GM23338 (cell line): ENCODE results near the gene ASGR1. TPM values are rescaled to one million over a fixed set of nuclear protein-coding genes. Genes with fewer than 3 reads are reported as not detected.
A peak's percentile ranks its signal among the peaks of the same experiment; 100 is the strongest.

ENCODE experiments used
- ATAC-seq: fragments of 200-7000 bp; cut with Tn5 transposase; 3 replicates; pipeline ENCODE4 v1.9.1; 2020
- DNase-seq: peaks from one replicate; pipeline ENCODE4 v3.0.0-alpha.2; 2015; ENCODE audit warnings: low spot score
- H2AFZ ChIP-seq: fragments of 200-600 bp; sonication (generic); 2 replicates; pipeline ENCODE4 v1.8.0; 2016; ENCODE audit warnings: antibody characterized with exemption, mild to moderate bottlenecking, moderate library complexity
- H3F3A ChIP-seq: fragments of 200-600 bp; sonication (generic); replicated peaks from 2 replicates; pipeline ENCODE4 v1.8.0; 2017; ENCODE audit warnings: antibody characterized with exemption, mixed run types, low read depth
- H3K27ac ChIP-seq: fragments of 200-600 bp; sonication (generic); 2 replicates; pipeline ENCODE4 v1.6.1; 2016; ENCODE audit warnings: low read depth
- H3K27me3 ChIP-seq: fragments of 200-600 bp; sonication (generic); 2 replicates; pipeline ENCODE4 v1.8.0; 2016; ENCODE audit warnings: mild to moderate bottlenecking, mixed run types, moderate library complexity; ENCODE audit not compliant: insufficient read depth
- H3K36me3 ChIP-seq: fragments of 200-600 bp; sonication (generic); 2 replicates; pipeline ENCODE4 v1.8.0; 2016; ENCODE audit warnings: mild to moderate bottlenecking; ENCODE audit not compliant: insufficient read depth
- H3K4me1 ChIP-seq: fragments of 200-600 bp; sonication (generic); 2 replicates; pipeline ENCODE4 v1.8.0; 2016; ENCODE audit warnings: mild to moderate bottlenecking, moderate library complexity; ENCODE audit not compliant: insufficient read depth
- H3K4me2 ChIP-seq: fragments of 200-600 bp; sonication (generic); 2 replicates; pipeline ENCODE4 v1.7.1; 2017; ENCODE audit warnings: mixed run types
- H3K4me3 ChIP-seq: fragments of 200-600 bp; sonication (generic); 2 replicates; pipeline ENCODE4 v1.6.1; 2016; ENCODE audit warnings: mixed run types
- H3K79me2 ChIP-seq: fragments of 200-600 bp; sonication (generic); replicated peaks from 2 replicates; pipeline ENCODE4 v1.8.0; 2017; ENCODE audit warnings: mild to moderate bottlenecking; ENCODE audit not compliant: insufficient read depth
- H3K9me2 ChIP-seq: fragments of 200-600 bp; sonication (generic); 2 replicates; pipeline ENCODE4 v1.8.0; 2017; ENCODE audit not compliant: insufficient read depth
- H4K20me1 ChIP-seq: fragments of 200-600 bp; sonication (generic); replicated peaks from 2 replicates; pipeline ENCODE4 v1.8.0; 2017; ENCODE audit warnings: mild to moderate bottlenecking; ENCODE audit not compliant: insufficient read depth
- H3K27ac Mint-ChIP-seq: 2 replicates; pipeline ENCODE4 v1.8.0; 2020; ENCODE audit warnings: inconsistent platforms, mild to moderate bottlenecking, moderate library complexity, mixed read lengths
- H3K27me3 Mint-ChIP-seq: 3 replicates; pipeline ENCODE4 v1.8.0; 2022; ENCODE audit warnings: low read depth, mild to moderate bottlenecking, moderate library complexity, mixed read lengths, inconsistent platforms; ENCODE audit not compliant: insufficient read depth, poor library complexity
- H3K36me3 Mint-ChIP-seq: 3 replicates; pipeline ENCODE4 v1.8.0; 2021; ENCODE audit warnings: low read depth, mild to moderate bottlenecking, inconsistent platforms, moderate library complexity, mixed read lengths
- H3K4me1 Mint-ChIP-seq: 3 replicates; pipeline ENCODE4 v1.8.0; 2020; ENCODE audit warnings: mild to moderate bottlenecking, inconsistent platforms, mixed read lengths
- H3K4me3 Mint-ChIP-seq: 3 replicates; pipeline ENCODE4 v1.8.0; 2021; ENCODE audit warnings: moderate library complexity, mild to moderate bottlenecking, inconsistent platforms, mixed read lengths
- H3K9me3 Mint-ChIP-seq: 3 replicates; pipeline ENCODE4 v1.8.0; 2020; ENCODE audit warnings: moderate library complexity, mild to moderate bottlenecking, inconsistent platforms, mixed read lengths
- CREB1 ChIP-seq: fragments of 250-450 bp; sonication (Bioruptor Pico); IDR thresholded peaks from 2 replicates; pipeline ENCODE4 v1.5.0; 2020; ENCODE audit warnings: low read depth, mild to moderate bottlenecking, moderate library complexity
- CTCF ChIP-seq, 2 experiments: fragments of 200-600 bp in 1 of 2; sonication (generic) in 1 of 2; conservative IDR thresholded peaks; 2 replicates each; pipeline versions ENCODE4 v1.5.1 to v1.6.1; 2016 to 2017; ENCODE audit warnings: antibody characterized with exemption in 2 of 2, low read depth in 2 of 2, mild to moderate bottlenecking in 2 of 2, moderate library complexity in 1 of 2
- ETS1 ChIP-seq: IDR thresholded peaks from 2 replicates; pipeline ENCODE4 v1.6.1; 2016; ENCODE audit warnings: antibody characterized with exemption
- EZH2 ChIP-seq: fragments of 200-600 bp; sonication (generic); IDR thresholded peaks from one replicate; pipeline ENCODE4 v1.8.0; 2017; ENCODE audit warnings: antibody characterized with exemption, mild to moderate bottlenecking, low read depth; ENCODE audit not compliant: unreplicated experiment
- EZH2phosphoT487 ChIP-seq: fragments of 200-600 bp; sonication (generic); IDR thresholded peaks from one replicate; pipeline ENCODE4 v1.8.1; 2018; ENCODE audit warnings: antibody characterized with exemption; ENCODE audit not compliant: unreplicated experiment
- JUNB ChIP-seq: IDR thresholded peaks from one replicate; pipeline ENCODE4 v1.6.1; 2016; ENCODE audit warnings: antibody characterized with exemption; ENCODE audit not compliant: unreplicated experiment
- NANOG ChIP-seq: IDR thresholded peaks from 2 replicates; pipeline ENCODE4 v1.6.1; 2016; ENCODE audit warnings: antibody characterized with exemption, borderline replicate concordance
- POLR2AphosphoS5 ChIP-seq: IDR thresholded peaks from 2 replicates; pipeline ENCODE4 v1.6.1; 2016; ENCODE audit warnings: antibody characterized with exemption, low read depth
- REST ChIP-seq: IDR thresholded peaks from one replicate; pipeline ENCODE4 v1.6.1; 2018; ENCODE audit warnings: antibody characterized with exemption; ENCODE audit not compliant: unreplicated experiment
- STAT1 ChIP-seq: IDR thresholded peaks from one replicate; pipeline ENCODE4 v1.6.1; 2016; ENCODE audit warnings: antibody characterized with exemption; ENCODE audit not compliant: unreplicated experiment
- ZNF114 ChIP-seq: fragments of 250-450 bp; sonication (Bioruptor Pico); IDR thresholded peaks from 2 replicates; pipeline ENCODE4 v1.5.0; 2020; ENCODE audit warnings: mild to moderate bottlenecking, moderate library complexity
- ZNF331 ChIP-seq: fragments of 250-450 bp; sonication (Bioruptor Pico); IDR thresholded peaks from 2 replicates; pipeline ENCODE4 v1.5.0; 2020; ENCODE audit warnings: low read depth, mild to moderate bottlenecking, moderate library complexity
- ZNF462 ChIP-seq: fragments of 250-450 bp; sonication (Bioruptor Pico); IDR thresholded peaks from 2 replicates; pipeline ENCODE4 v1.5.0; 2020; ENCODE audit warnings: mild to moderate bottlenecking, moderate library complexity
- polyA plus RNA-seq: library from polyadenylated mRNA; unstranded; fragments of >200 nt; fragmentation: Nextera tagmentation; extraction: Ambion mirVana; gene quantifications from 2 replicates; pipeline ENCODE4 v1.2.1, GENCODE V29; 2016
- total RNA-seq: library from RNA; depleted of rRNA; stranded (reverse); fragments of >200 nt; shearing (Covaris generic); gene quantifications from 2 replicates; pipeline ENCODE4 v1.2.3, GENCODE V29; 2014

ASGR1 gene
- total and polyA plus RNA-seq, 2 experiments from 2014 or later, result 8.3 to 9.0 TPM

- Histone ChIP-seq H3K27ac (no peak overlapping the region), H3K27me3 (peaks cover 17% of the 10 kb centered on the region), H3K9me2 (no peaks in the 10 kb centered on the region), H3K79me2 (no peaks in the 10 kb centered on the region), H3K4me1 (peaks cover 46% of the 10 kb centered on the region), H3K4me3 (no peak overlapping the region), H4K20me1 (no peaks in the 10 kb centered on the region), H2AFZ (peak overlapping the region; percentile 57), H3K4me2 (peak overlapping the region; percentile 32; the same call in 1 of the 2 replicates), H3K36me3 (no peaks in the 10 kb centered on the region), H3F3A (peaks cover 9% of the 10 kb centered on the region; the same call in 1 of the 2 replicates)
- no peak for TF ChIP-seq CREB1 (CRISPR knock-in tag)
- TF ChIP-seq STAT1, result no peak
- no peak for TF ChIP-seq NANOG
- TF ChIP-seq REST, result no peak
- no peak for TF ChIP-seq ETS1
- TF ChIP-seq EZH2, result no peak
- TF ChIP-seq POLR2AphosphoS5, result no peak
- TF ChIP-seq ZNF331 (CRISPR knock-in tag), result no peak
- no peak for TF ChIP-seq ZNF462 (CRISPR knock-in tag)
- no peak for TF ChIP-seq JUNB
- TF ChIP-seq CTCF (conservative IDR thresholded peaks at IDR 0.05; ENCODE audit: low read depth in 2 of 2), result no peak
- no peak for TF ChIP-seq ZNF114 (CRISPR knock-in tag)
- TF ChIP-seq EZH2phosphoT487, result no peak
- no peak for ATAC-seq
- H3K27me3 Mint-ChIP-seq, result peaks cover 15% of the 10 kb centered on the region
- H3K4me1 Mint-ChIP-seq, result peaks cover 44% of the 10 kb centered on the region
- DNase-seq, result no peak
- no peaks in the 10 kb centered on the region; the same call in 2 of the 3 replicates for H3K9me3 Mint-ChIP-seq
- H3K4me3 Mint-ChIP-seq, result no peak overlapping the region
- no peak overlapping the region for H3K27ac Mint-ChIP-seq
- no peaks in the 10 kb centered on the region for H3K36me3 Mint-ChIP-seq
These were observed 40.3 kb downstream of the ASGR1 start for GRCh38 chr17:7138800-7139381.
